ENCODE measurements around the gene CACNA1C.

DNA sequence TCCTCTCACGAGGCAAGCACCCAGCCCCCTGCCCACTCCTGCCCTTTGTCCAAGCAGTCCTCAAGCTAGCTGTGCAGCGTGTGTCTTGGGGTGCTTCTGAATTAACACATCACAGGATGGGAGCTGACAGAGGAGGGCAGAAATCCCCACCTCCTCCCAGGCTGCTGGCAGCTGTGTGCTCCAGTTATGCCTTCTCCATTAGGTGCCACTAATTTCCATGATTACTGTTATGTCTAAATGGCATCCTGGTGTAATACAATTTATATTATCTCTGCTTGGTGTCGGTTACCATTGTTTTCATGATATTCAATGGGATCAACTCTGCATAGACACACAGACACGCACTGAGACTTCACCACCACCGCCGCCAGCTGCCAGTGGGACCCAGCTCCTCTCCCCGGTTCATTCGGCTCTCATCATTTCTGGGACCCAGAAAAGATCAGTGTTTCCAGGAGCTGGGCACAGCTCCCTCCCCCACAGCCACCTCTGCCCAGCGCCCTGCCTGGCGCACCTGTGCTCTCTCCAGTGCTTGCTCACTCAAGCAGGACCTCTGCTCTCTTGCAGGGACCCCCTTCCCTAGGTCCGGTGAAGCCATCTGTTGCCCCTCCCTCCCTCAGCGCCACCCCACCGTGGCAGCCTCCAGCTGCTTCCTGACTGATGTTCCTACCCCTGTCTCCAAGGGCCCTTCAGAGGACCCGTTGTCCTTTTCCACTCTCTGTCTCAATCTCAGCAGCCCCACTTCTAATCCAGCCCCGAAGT, 574.5 kb downstream of the CACNA1C start:
- TF ChIP-seq, protein P1, sequence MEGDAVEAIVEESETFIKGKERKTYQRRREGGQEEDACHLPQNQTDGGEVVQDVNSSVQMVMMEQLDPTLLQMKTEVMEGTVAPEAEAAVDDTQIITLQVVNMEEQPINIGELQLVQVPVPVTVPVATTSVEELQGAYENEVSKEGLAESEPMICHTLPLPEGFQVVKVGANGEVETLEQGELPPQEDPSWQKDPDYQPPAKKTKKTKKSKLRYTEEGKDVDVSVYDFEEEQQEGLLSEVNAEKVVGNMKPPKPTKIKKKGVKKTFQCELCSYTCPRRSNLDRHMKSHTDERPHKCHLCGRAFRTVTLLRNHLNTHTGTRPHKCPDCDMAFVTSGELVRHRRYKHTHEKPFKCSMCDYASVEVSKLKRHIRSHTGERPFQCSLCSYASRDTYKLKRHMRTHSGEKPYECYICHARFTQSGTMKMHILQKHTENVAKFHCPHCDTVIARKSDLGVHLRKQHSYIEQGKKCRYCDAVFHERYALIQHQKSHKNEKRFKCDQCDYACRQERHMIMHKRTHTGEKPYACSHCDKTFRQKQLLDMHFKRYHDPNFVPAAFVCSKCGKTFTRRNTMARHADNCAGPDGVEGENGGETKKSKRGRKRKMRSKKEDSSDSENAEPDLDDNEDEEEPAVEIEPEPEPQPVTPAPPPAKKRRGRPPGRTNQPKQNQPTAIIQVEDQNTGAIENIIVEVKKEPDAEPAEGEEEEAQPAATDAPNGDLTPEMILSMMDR (IDR thresholded peaks at IDR 0.05): no peak
- TF ChIP-seq POLR2AphosphoS5 (IDR thresholded peaks at IDR 0.05) (no peak), EP300 (IDR thresholded peaks at IDR 0.05) (no peak), POLR2A (IDR thresholded peaks at IDR 0.05) (no peak)

Measured in suprapubic skin (tissue), 4 donors.